ENCODE results near the gene SORCS1.

SORCS1 gene

GRCh38 chr10:107004362-107004761, 160.1 kb downstream of the SORCS1 start:
- no peaks in the 10 kb centered on the region for H3K9me3 ChIP-seq (replicated peaks; ENCODE audit: insufficient read depth, low read length)
- TF ChIP-seq CTCF (IDR thresholded peaks at IDR 0.05; ENCODE audit: low read length) = no peak
- TF ChIP-seq EZH2 (optimal IDR thresholded peaks at IDR 0.05; ENCODE audit: low read depth, low read length) = no peak
- TF ChIP-seq EZH2phosphoT487 (IDR thresholded peaks at IDR 0.05; ENCODE audit: low read length) = no peak
- no peaks in the 10 kb centered on the region for H3K36me3 ChIP-seq (replicated peaks; ENCODE audit: insufficient read depth, low read length)
- H3F3A ChIP-seq (ENCODE audit: insufficient read depth, low read length) = no peaks in the 10 kb centered on the region
- no peak overlapping the region for H3K4me2 ChIP-seq (ENCODE audit: low read depth, low read length)
- no peaks in the 10 kb centered on the region for H3K79me2 ChIP-seq (ENCODE audit: low read length)
- H4K20me1 ChIP-seq (ENCODE audit: insufficient read depth, low read length) = no peaks in the 10 kb centered on the region
- DNase-seq = no peak
- H3K27ac ChIP-seq (ENCODE audit: low read length) = no peak overlapping the region
- no peak overlapping the region for H2AFZ ChIP-seq (ENCODE audit: low read length)
- H3K9ac ChIP-seq (ENCODE audit: low read length) = no peak overlapping the region
- no peak overlapping the region for H3K4me3 ChIP-seq (ENCODE audit: low read length)
- H3K9me2 ChIP-seq (replicated peaks; ENCODE audit: insufficient read depth, low read length) = no peaks in the 10 kb centered on the region
- H3K4me1 ChIP-seq (ENCODE audit: low read length) = no peaks in the 10 kb centered on the region
- no peaks in the 10 kb centered on the region for H3K27me3 ChIP-seq (replicated peaks; ENCODE audit: insufficient read depth, low read length)

- DNase-seq = no peak
- H3K79me2 ChIP-seq (ENCODE audit: low read length) = no peaks in the 10 kb centered on the region
- H3K27me3 ChIP-seq (replicated peaks; ENCODE audit: insufficient read depth, low read length) = no peaks in the 10 kb centered on the region
- H3K9me2 ChIP-seq (replicated peaks; ENCODE audit: insufficient read depth, low read length) = no peaks in the 10 kb centered on the region
- H3K4me2 ChIP-seq (ENCODE audit: low read depth, low read length) = no peak overlapping the region
- no peaks in the 10 kb centered on the region for H3F3A ChIP-seq (ENCODE audit: insufficient read depth, low read length)
- no peak overlapping the region for H3K9ac ChIP-seq (ENCODE audit: low read length)
- H3K4me1 ChIP-seq (ENCODE audit: low read length) = no peaks in the 10 kb centered on the region
- H3K4me3 ChIP-seq (ENCODE audit: low read length) = no peak overlapping the region
- H2AFZ ChIP-seq (ENCODE audit: low read length) = no peak overlapping the region
- no peak overlapping the region for H3K27ac ChIP-seq (ENCODE audit: low read length)
- no peak for TF ChIP-seq EZH2 (optimal IDR thresholded peaks at IDR 0.05; ENCODE audit: low read depth, low read length)
- no peak for TF ChIP-seq EZH2phosphoT487 (IDR thresholded peaks at IDR 0.05; ENCODE audit: low read length)
- TF ChIP-seq CTCF (IDR thresholded peaks at IDR 0.05; ENCODE audit: low read length) = no peak
- H3K36me3 ChIP-seq (replicated peaks; ENCODE audit: insufficient read depth, low read length) = no peaks in the 10 kb centered on the region
- H3K9me3 ChIP-seq (replicated peaks; ENCODE audit: insufficient read depth, low read length) = no peaks in the 10 kb centered on the region
- H4K20me1 ChIP-seq (ENCODE audit: insufficient read depth, low read length) = no peaks in the 10 kb centered on the region
Measured at GRCh38 chr10:107002068-107002467, 162.4 kb downstream of the SORCS1 start.

- H3K79me2 ChIP-seq (ENCODE audit: low read length) = no peaks in the 10 kb centered on the region
- no peak for DNase-seq
- no peaks in the 10 kb centered on the region for H3K27me3 ChIP-seq (replicated peaks; ENCODE audit: insufficient read depth, low read length)
- H3K9me3 ChIP-seq (replicated peaks; ENCODE audit: insufficient read depth, low read length) = no peaks in the 10 kb centered on the region
- no peak overlapping the region for H3K9ac ChIP-seq (ENCODE audit: low read length)
- no peak overlapping the region for H3K4me2 ChIP-seq (ENCODE audit: low read depth, low read length)
- H3K36me3 ChIP-seq (replicated peaks; ENCODE audit: insufficient read depth, low read length) = no peaks in the 10 kb centered on the region
- H3K27ac ChIP-seq (ENCODE audit: low read length) = no peak overlapping the region
- no peaks in the 10 kb centered on the region for H4K20me1 ChIP-seq (ENCODE audit: insufficient read depth, low read length)
- no peak for TF ChIP-seq EZH2phosphoT487 (IDR thresholded peaks at IDR 0.05; ENCODE audit: low read length)
- TF ChIP-seq CTCF (IDR thresholded peaks at IDR 0.05; ENCODE audit: low read length) = no peak
- no peak for TF ChIP-seq EZH2 (optimal IDR thresholded peaks at IDR 0.05; ENCODE audit: low read depth, low read length)
- H3K9me2 ChIP-seq (replicated peaks; ENCODE audit: insufficient read depth, low read length) = no peaks in the 10 kb centered on the region
- no peak overlapping the region for H2AFZ ChIP-seq (ENCODE audit: low read length)
- no peaks in the 10 kb centered on the region for H3F3A ChIP-seq (ENCODE audit: insufficient read depth, low read length)
- no peaks in the 10 kb centered on the region for H3K4me1 ChIP-seq (ENCODE audit: low read length)
- H3K4me3 ChIP-seq (ENCODE audit: low read length) = no peak overlapping the region
Measured at GRCh38 chr10:106999118-106999707, 165.3 kb downstream of the SORCS1 start.
